Gastroesophageal sphincter (tissue), 3 donors: ENCODE results near the gene PIK3R1.

Experiments
- CTCF ChIP-seq, 4 experiments: fragments of 200-600 bp in 2 of 4; fragments of 450-650 bp in 2 of 4; sonication (generic) in 1 of 4; IDR thresholded peaks; one replicate each; pipeline ENCODE4 v1.5.1; 2017 to 2019; ENCODE audit warnings: antibody characterized with exemption in 4 of 4, mild to moderate bottlenecking in 2 of 4, moderate library complexity in 2 of 4
- POLR2A ChIP-seq, 2 donors: fragments of 450-650 bp; IDR thresholded peaks; one replicate each; pipeline ENCODE4 v1.6.1; 2017; ENCODE audit warnings: antibody characterized with exemption in 2 of 2, mild to moderate bottlenecking in 2 of 2, moderate library complexity in 1 of 2
- POLR2AphosphoS5 ChIP-seq: sonication (generic); formaldehyde crosslinking; IDR thresholded peaks from one replicate; pipeline ENCODE4 v1.6.1; 2017; ENCODE audit warnings: antibody characterized with exemption

- TF ChIP-seq CTCF (IDR thresholded peaks at IDR 0.05) (no peak), POLR2AphosphoS5 (no peak), POLR2A (IDR thresholded peaks at IDR 0.05) (no peak)
Measured at GRCh38 chr5:68191083-68191791, 24.3 kb upstream of the PIK3R1 start.
